Keratinocyte (primary cell): Measurements from ENCODE around the gene SPRY1. TPM values are rescaled to one million over a fixed set of nuclear protein-coding genes. Genes with fewer than 3 reads are reported as not detected.
A peak's percentile ranks its signal among the peaks of the same experiment; 100 is the strongest.

ENCODE experiments used
- DNase-seq: peaks from one replicate; pipeline ENCODE4 v3.0.0-alpha.2; 2011; ENCODE audit warnings: low read depth, missing footprints, low spot score
- FAIRE-seq: peaks from 2 replicates; lab custom pipeline; 2011; peaks lifted over from hg19 to GRCh38; lab: Jason Lieb, UNC
- H2AFZ ChIP-seq: 2 replicates; pipeline ENCODE4 v1.6.0; 2012; ENCODE audit warnings: low read length, control low read depth, inconsistent platforms; ENCODE audit not compliant: control insufficient read depth
- H3K27ac ChIP-seq: 2 replicates; pipeline ENCODE4 v1.5.1; 2011; ENCODE audit warnings: low read length; ENCODE audit not compliant: control insufficient read depth, insufficient read depth
- H3K27me3 ChIP-seq: 3 replicates; pipeline ENCODE4 v1.6.0; 2011; ENCODE audit warnings: low read length; ENCODE audit not compliant: control insufficient read depth, insufficient read depth; ENCODE audit errors: extremely low read depth
- H3K36me3 ChIP-seq, 2 experiments: 2 replicates in 1 of 2; 3 replicates in 1 of 2; pipeline ENCODE4 v1.5.1; 2011; ENCODE audit warnings: low read length in 2 of 2, mild to moderate bottlenecking in 1 of 2; ENCODE audit not compliant: control insufficient read depth in 2 of 2, insufficient read depth in 2 of 2; ENCODE audit errors: extremely low read depth in 1 of 2
- H3K4me1 ChIP-seq: 3 replicates; pipeline ENCODE4 v1.5.1; 2011; ENCODE audit warnings: low read length; ENCODE audit not compliant: control insufficient read depth, insufficient read depth; ENCODE audit errors: extremely low read depth
- H3K4me2 ChIP-seq: 3 replicates; pipeline ENCODE4 v1.6.0; 2011; ENCODE audit warnings: low read depth, low read length; ENCODE audit not compliant: control insufficient read depth, insufficient read depth; ENCODE audit errors: extremely low read depth
- H3K4me3 ChIP-seq, 3 experiments: fragments of 200-600 bp in 1 of 3; sonication (generic) in 1 of 3; 2 replicates in 2 of 3; 3 replicates in 1 of 3; pipeline ENCODE4 v1.5.1; 2011 to 2016; ENCODE audit warnings: low read length in 3 of 3, mild to moderate bottlenecking in 3 of 3, control low read depth in 2 of 3, inconsistent platforms in 1 of 3, low read depth in 1 of 3, mixed read lengths in 1 of 3, mixed run types in 1 of 3, moderate library complexity in 1 of 3; ENCODE audit not compliant: control insufficient read depth in 2 of 3, insufficient read depth in 2 of 3; ENCODE audit errors: extremely low read depth in 1 of 3
- H3K79me2 ChIP-seq: 2 replicates; pipeline ENCODE4 v1.6.0; 2012; ENCODE audit warnings: low read length; ENCODE audit not compliant: control insufficient read depth, insufficient read depth
- H3K9ac ChIP-seq: 3 replicates; pipeline ENCODE4 v1.6.0; 2011; ENCODE audit warnings: low read length; ENCODE audit not compliant: control insufficient read depth, insufficient read depth; ENCODE audit errors: extremely low read depth
- H3K9me1 ChIP-seq: 3 replicates; pipeline ENCODE4 v1.6.0; 2011; ENCODE audit warnings: low read length; ENCODE audit not compliant: control insufficient read depth, insufficient read depth; ENCODE audit errors: extremely low read depth
- H3K9me3 ChIP-seq: 2 replicates; pipeline ENCODE4 v1.5.1; 2012; ENCODE audit warnings: low read depth, low read length; ENCODE audit not compliant: control insufficient read depth
- H4K20me1 ChIP-seq: 3 replicates; pipeline ENCODE4 v1.6.0; 2011; ENCODE audit warnings: low read length; ENCODE audit not compliant: control insufficient read depth, insufficient read depth; ENCODE audit errors: extremely low read depth
- EZH2 ChIP-seq: IDR thresholded peaks from one replicate; pipeline ENCODE4 v1.6.1; 2012; ENCODE audit warnings: inconsistent platforms, mild to moderate bottlenecking, low read length, moderate library complexity
- dilution Hi-C: fragments of 300-500 bp; cut with MboI; formaldehyde crosslinking; loops from one replicate; pipeline ENCODE4 v1.7.0; 2020; ENCODE audit warnings: low sequenced_read_pairs; ENCODE audit not compliant: extremely low pct_ligation_motif_present
- polyA plus RNA-seq, 5 experiments: library from polyadenylated mRNA; depleted of rRNA in 3 of 5; stranded (reverse) in 3 of 5; stranded (forward) in 1 of 5; unstranded in 1 of 5; fragments of >200 nt; gene quantifications; 1 replicate in 1 of 5; 2 replicates in 3 of 5; 3 replicates in 1 of 5; pipeline versions ENCODE4 v1.2.1 to v1.2.3, GENCODE V29; 2011 to 2012; ENCODE audit warnings: missing spikeins in 2 of 5, low read depth in 1 of 5, low replicate concordance in 1 of 5
- TF ChIP-seq, protein P1 (sequence below), 3 experiments: IDR thresholded peaks in 1 of 3; conservative IDR thresholded peaks in 1 of 3; optimal IDR thresholded peaks in 1 of 3; 2 replicates in 2 of 3; 3 replicates in 1 of 3; pipeline versions ENCODE3 to v1.5.1; 2011; ENCODE audit warnings: low read length in 3 of 3, mild to moderate bottlenecking in 3 of 3, moderate library complexity in 2 of 3, control low read depth in 1 of 3, inconsistent platforms in 1 of 3; ENCODE audit not compliant: insufficient read depth in 2 of 3; ENCODE audit errors: extremely low read depth in 1 of 3

SPRY1 gene
- polyA plus RNA-seq, 1 donor (not counting 4 experiments of a cell fraction or from before 2014, with no cell fraction given), result 3.6 TPM

DNA sequence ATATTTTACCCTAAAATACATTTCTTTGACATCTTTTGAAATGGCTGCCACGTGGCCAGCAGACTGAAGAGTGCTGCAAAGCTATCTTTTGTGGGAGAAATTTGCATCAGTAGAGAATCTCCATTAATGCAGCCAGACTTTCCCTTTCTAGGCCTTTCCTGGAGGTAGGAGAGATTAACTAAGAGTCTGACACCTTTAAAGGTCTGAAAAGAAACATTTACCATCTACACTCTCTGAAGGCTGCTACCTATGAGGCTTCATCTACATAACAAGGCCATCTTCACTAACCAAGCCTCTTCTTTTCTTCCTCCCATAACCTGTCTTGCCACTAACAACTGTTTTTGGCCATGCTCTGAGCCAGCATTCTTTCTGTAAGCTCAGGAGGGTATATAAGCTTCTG, 17.8 kb upstream of the SPRY1 start:
- Histone ChIP-seq H3K4me1 (no peaks in the 10 kb centered on the region), H2AFZ (no peak overlapping the region), H3K4me2 (no peak overlapping the region), H3K36me3 (no peaks in the 10 kb centered on the region), H3K79me2 (no peaks in the 10 kb centered on the region), H3K9me3 (no peaks in the 10 kb centered on the region), H3K9ac (no peak overlapping the region), H3K27me3 (no peaks in the 10 kb centered on the region), H3K9me1 (no peaks in the 10 kb centered on the region), H4K20me1 (no peaks in the 10 kb centered on the region), H3K4me3 (no peak overlapping the region), H3K27ac (no peak overlapping the region)
- dilution Hi-C loops, result no loop called here
- TF ChIP-seq, protein P1, sequence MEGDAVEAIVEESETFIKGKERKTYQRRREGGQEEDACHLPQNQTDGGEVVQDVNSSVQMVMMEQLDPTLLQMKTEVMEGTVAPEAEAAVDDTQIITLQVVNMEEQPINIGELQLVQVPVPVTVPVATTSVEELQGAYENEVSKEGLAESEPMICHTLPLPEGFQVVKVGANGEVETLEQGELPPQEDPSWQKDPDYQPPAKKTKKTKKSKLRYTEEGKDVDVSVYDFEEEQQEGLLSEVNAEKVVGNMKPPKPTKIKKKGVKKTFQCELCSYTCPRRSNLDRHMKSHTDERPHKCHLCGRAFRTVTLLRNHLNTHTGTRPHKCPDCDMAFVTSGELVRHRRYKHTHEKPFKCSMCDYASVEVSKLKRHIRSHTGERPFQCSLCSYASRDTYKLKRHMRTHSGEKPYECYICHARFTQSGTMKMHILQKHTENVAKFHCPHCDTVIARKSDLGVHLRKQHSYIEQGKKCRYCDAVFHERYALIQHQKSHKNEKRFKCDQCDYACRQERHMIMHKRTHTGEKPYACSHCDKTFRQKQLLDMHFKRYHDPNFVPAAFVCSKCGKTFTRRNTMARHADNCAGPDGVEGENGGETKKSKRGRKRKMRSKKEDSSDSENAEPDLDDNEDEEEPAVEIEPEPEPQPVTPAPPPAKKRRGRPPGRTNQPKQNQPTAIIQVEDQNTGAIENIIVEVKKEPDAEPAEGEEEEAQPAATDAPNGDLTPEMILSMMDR (optimal IDR thresholded peaks at IDR 0.05 in 1 of 3, IDR thresholded peaks at IDR 0.05 in 1 of 3, conservative IDR thresholded peaks at IDR 0.05 in 1 of 3; ENCODE audit: extremely low read depth in 1 of 3, insufficient read depth in 2 of 3, low read length in 3 of 3), result no peak
- no peak for TF ChIP-seq EZH2
- FAIRE-seq, result peak; percentile 17
- no peak for DNase-seq

DNA sequence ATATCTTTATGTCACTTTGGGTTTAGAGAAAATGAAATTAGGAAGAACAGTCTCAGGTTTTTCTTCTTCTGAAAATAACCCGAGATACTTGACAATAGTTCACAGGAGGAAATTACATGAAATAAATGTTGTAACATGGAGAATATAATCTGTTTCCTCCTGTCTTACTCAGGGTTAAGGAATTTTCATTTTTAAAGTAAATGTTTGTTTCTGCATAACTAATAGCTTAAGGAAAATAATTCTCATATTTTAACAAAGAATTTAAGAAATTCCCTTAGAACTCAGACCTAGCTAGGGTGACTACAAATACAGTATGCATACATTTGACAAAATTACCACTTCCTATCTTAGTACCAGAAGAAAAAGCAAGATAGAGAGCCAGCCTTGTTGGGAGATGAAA, 17.2 kb upstream of the SPRY1 start:
- Histone ChIP-seq H3K4me2 (no peak overlapping the region), H3K9me3 (no peaks in the 10 kb centered on the region), H3K9me1 (no peaks in the 10 kb centered on the region), H3K36me3 (no peaks in the 10 kb centered on the region), H3K9ac (no peak overlapping the region), H3K4me3 (no peak overlapping the region), H4K20me1 (no peaks in the 10 kb centered on the region), H2AFZ (no peak overlapping the region), H3K27me3 (no peaks in the 10 kb centered on the region), H3K27ac (no peak overlapping the region), H3K4me1 (no peaks in the 10 kb centered on the region), H3K79me2 (no peaks in the 10 kb centered on the region)
- no peak for TF ChIP-seq EZH2
- TF ChIP-seq, protein P1 (optimal IDR thresholded peaks at IDR 0.05 in 1 of 3, IDR thresholded peaks at IDR 0.05 in 1 of 3, conservative IDR thresholded peaks at IDR 0.05 in 1 of 3; ENCODE audit: extremely low read depth in 1 of 3, insufficient read depth in 2 of 3, low read length in 3 of 3), result no peak
- DNase-seq, result no peak
- FAIRE-seq, result no peak
- dilution Hi-C loops, result no loop called here
